ENCODE measurements around the gene BTBD9.

The BTBD9 gene

DNA sequence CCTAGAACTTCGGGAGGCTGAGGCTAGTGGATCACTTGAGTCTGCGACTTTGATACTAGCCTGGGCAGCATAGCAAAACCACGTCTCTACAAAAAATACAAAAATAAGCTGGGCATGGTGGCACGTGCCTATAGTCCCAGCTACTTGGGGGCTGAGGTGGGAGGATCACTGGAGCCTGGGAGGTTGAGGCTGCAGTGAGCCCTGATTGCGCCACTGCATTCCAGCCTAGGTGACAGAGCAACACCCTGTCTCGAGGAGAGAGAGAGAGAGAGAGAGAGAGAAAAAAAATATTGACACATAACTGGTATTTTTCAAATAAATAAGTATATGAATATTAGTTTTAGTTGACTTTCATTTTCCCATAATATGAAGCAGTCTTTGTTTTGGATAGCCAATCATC lies 222.2 kb downstream of the BTBD9 start:
- no peak overlapping the region for H3K4me3 ChIP-seq (replicated peaks; ENCODE audit: low read depth, low read length)
- DNase-seq (ENCODE audit: extremely low read depth, low read depth), result no peak
- TF ChIP-seq, protein P1, sequence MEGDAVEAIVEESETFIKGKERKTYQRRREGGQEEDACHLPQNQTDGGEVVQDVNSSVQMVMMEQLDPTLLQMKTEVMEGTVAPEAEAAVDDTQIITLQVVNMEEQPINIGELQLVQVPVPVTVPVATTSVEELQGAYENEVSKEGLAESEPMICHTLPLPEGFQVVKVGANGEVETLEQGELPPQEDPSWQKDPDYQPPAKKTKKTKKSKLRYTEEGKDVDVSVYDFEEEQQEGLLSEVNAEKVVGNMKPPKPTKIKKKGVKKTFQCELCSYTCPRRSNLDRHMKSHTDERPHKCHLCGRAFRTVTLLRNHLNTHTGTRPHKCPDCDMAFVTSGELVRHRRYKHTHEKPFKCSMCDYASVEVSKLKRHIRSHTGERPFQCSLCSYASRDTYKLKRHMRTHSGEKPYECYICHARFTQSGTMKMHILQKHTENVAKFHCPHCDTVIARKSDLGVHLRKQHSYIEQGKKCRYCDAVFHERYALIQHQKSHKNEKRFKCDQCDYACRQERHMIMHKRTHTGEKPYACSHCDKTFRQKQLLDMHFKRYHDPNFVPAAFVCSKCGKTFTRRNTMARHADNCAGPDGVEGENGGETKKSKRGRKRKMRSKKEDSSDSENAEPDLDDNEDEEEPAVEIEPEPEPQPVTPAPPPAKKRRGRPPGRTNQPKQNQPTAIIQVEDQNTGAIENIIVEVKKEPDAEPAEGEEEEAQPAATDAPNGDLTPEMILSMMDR (IDR thresholded peaks at IDR 0.05; ENCODE audit: low read depth, low read length, missing control alignments), result no peak

DNA sequence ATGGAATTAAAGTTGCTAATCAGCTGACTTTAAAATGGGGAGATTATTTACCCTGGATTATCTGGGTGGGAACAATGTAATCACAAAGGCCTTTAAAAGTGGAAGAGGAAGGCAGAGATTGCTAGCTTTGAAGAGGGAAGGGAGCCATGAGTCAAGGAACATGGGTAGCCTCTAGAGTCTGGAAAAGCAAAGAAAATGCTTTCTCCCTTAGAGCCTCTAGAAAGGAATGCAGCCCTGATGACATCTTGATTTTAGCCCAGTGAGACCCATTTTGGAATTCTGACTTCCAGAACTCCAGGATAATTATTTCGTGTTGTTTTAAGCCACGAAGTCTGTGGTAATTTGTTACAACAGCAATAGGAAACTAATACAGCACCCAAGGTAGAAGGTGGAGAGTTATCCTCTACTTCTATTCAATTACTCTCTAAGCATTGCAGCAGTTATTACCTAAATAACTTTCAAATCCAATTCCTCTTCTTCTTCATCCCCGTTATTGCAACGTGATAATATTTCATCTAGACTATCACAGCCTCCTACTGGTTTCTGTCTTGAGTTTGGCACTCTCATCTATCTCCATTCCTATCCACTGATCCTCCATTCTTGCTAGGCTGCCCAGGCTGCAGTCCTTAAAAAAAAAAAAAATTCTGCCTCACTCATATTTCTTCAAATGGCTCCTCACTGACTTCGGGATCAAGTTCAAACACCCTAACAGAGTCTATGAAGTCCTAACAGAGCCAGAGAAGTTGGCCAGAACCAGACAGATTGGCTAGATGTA lies 224.3 kb downstream of the BTBD9 start:
- TF ChIP-seq, protein P1 (IDR thresholded peaks at IDR 0.05; ENCODE audit: low read depth, low read length, missing control alignments), result no peak
- no peak for DNase-seq (ENCODE audit: extremely low read depth, low read depth)
- no peak overlapping the region for H3K4me3 ChIP-seq (replicated peaks; ENCODE audit: low read depth, low read length)

- H3K4me3 ChIP-seq (replicated peaks; ENCODE audit: low read depth, low read length), result no peak overlapping the region
- DNase-seq (ENCODE audit: extremely low read depth, low read depth), result no peak
- TF ChIP-seq, protein P1 (IDR thresholded peaks at IDR 0.05; ENCODE audit: low read depth, low read length, missing control alignments), result no peak
Observed at GRCh38 chr6:38413102-38413800, 226.5 kb downstream of the BTBD9 start.

DNA sequence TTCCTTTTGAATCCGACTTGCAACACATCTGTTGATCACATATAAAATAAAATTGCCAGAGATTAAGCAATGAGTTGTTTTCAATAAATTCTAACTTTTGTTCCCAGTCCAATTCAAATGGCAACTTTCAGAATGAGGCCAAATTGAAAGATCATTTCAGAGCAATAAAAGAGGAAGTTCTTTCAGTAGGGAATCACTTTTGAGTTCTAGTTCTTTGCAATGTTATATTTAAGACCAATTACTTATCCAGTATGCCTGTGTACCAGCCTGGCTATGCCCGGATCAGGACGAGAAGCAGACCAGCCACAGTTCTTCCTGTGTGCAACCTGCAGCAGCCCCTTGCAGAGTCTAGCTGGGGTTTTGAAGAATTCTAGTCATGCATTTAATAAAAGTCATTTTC lies 232.5 kb downstream of the BTBD9 start:
- no peak overlapping the region for H3K4me3 ChIP-seq (replicated peaks; ENCODE audit: low read depth, low read length)
- DNase-seq (ENCODE audit: extremely low read depth, low read depth), result no peak
- TF ChIP-seq, protein P1 (IDR thresholded peaks at IDR 0.05; ENCODE audit: low read depth, low read length, missing control alignments), result no peak

GRCh38 chr6:38406096-38406495 lies 233.6 kb downstream of the BTBD9 start:
- no peak for DNase-seq (ENCODE audit: extremely low read depth, low read depth)
- no peak overlapping the region for H3K4me3 ChIP-seq (replicated peaks; ENCODE audit: low read depth, low read length)
- TF ChIP-seq, protein P1 (IDR thresholded peaks at IDR 0.05; ENCODE audit: low read depth, low read length, missing control alignments), result no peak

DNA sequence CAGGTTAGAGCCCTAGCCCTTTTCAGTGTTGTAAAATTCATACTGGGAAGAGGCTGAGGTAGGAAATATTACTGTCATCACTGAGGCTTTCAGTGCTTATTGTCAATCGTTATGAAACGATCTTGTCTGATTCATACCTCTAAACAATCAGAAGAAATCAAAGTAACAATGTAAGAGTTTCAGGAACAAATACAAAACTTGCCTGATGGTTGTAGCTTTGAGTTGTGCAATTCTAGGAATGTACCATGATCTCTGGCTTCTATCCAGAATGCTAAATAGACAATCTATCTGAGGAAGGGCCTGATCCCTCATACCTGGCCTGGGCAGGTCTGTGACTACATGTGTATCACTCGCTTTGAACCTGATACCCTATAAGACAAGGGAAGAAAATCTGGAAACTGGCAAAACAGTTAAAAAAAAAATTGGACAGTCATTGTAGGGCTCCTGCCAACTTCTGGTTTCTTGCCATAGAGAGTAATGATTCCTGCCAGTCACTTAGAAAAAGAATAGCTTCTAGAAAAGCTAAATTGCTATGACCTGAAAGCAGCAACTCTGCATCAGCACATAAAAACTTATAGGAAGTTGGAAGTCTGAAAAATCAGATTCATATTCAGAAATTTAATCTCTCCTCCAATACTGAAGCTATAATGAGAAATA lies 234.7 kb downstream of the BTBD9 start:
- no peak overlapping the region for H3K4me3 ChIP-seq (replicated peaks; ENCODE audit: low read depth, low read length)
- TF ChIP-seq, protein P1 (IDR thresholded peaks at IDR 0.05; ENCODE audit: low read depth, low read length, missing control alignments), result no peak
- DNase-seq (ENCODE audit: extremely low read depth, low read depth), result no peak

All from HFF-Myc (cell line).